ENCODE measurements around the gene CA12. TPM values are rescaled to one million over a fixed set of nuclear protein-coding genes. Genes with fewer than 3 reads are reported as not detected.

CA12 gene
- total and polyA plus RNA-seq, 2 donors (not counting 3 experiments of a cell fraction or from before 2014, with no cell fraction given), result 1.1 to 5.9 TPM

DNA sequence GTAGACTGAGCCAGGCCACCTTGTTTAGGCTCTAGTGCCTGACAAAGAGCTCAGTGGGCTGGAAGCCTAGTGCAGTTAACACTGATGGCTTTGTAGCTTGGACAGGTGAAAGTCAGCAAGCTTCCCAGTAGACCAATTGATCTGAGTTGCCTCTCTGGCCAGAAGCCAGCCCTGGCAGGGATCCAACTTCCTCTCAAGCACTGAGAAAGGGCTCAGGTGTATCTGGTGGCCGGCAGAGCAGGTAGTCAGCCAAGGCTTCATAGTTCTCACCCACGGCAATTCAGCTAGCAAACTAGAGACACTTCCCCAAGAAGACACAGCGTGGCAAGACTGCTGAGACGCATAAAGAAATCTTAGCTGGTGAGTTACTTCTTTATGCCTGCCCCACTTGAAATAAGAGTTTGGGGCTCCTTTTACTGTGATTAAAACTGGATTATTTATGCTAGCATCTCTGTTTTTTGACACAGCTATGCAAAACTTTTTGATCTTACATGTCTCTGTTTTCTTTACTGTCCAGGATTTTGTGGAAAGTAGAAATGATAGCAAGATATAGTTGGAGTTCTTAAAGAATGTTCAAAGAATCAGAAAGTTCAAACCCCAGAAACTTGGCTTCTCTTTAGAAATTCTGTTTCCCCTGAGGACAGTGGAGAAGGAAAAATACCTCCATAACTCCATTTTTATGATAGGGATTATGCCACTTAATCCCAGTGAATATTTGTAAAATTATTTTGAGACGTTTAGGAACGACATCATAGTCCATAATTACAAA is 8.4 kb upstream of the CA12 start:
- DNase-seq (ENCODE audit: low read depth, low spot score) (no peak), FAIRE-seq (no peak)
- no peak overlapping the region for H2AFZ ChIP-seq (ENCODE audit: low read depth, low read length)
- no peaks in the 10 kb centered on the region for H3K9me3 ChIP-seq (replicated peaks; ENCODE audit: control insufficient read depth, insufficient read depth, low read length)
- no peaks in the 10 kb centered on the region for H4K20me1 ChIP-seq (replicated peaks; ENCODE audit: control insufficient read depth, extremely low read depth, insufficient read depth, low read length)
- H3K79me2 ChIP-seq (ENCODE audit: control insufficient read depth, insufficient read depth, low read length), result no peaks in the 10 kb centered on the region
- BruUV-seq (replicated peaks), result no TSS peak
- intact Hi-C loops (cut with micrococcal nuclease), result no loop called here
- H3K4me2 ChIP-seq (ENCODE audit: insufficient read depth, low read length), result no peak overlapping the region
- dilution Hi-C loops (cut with MboI; ENCODE audit: extremely low pct_ligation_motif_present, low sequenced_read_pairs), result no loop called here
- CTCF ChIA-PET, result interaction anchor here (0.5 to 1.6 kb wide), 7 partner anchors 9 to 337 kb away, joined by 3 to 6 read pairs (median 3); no protein-coding TSS in a partner anchor
- POLR2A ChIA-PET, result no interaction called here
- no peak overlapping the region for H3K4me3 ChIP-seq (replicated peaks in 1 of 3; ENCODE audit: insufficient read depth in 1 of 3, low read depth in 1 of 3, low read length in 3 of 3)
- H3K4me1 ChIP-seq (ENCODE audit: control insufficient read depth, extremely low read depth, insufficient read depth, low read length), result no peaks in the 10 kb centered on the region
- no peaks in the 10 kb centered on the region for H3K36me3 ChIP-seq (ENCODE audit: control insufficient read depth in 2 of 2, extremely low read depth in 1 of 2, insufficient read depth in 2 of 2, low read length in 2 of 2)
- H3K27me3 ChIP-seq (ENCODE audit: control insufficient read depth in 2 of 2, insufficient read depth in 2 of 2, low read length in 2 of 2), result no peaks in the 10 kb centered on the region
- H3K27ac ChIP-seq (ENCODE audit: insufficient read depth, low read depth, low read length), result no peak overlapping the region
- TF ChIP-seq POLR2A (IDR thresholded peaks at IDR 0.05; ENCODE audit: low read depth, low read length), result no peak
- TF ChIP-seq EZH2 (IDR thresholded peaks at IDR 0.05; ENCODE audit: borderline replicate concordance, low read depth, low read length, severe bottlenecking), result no peak
- no peak for TF ChIP-seq MAX (IDR thresholded peaks at IDR 0.05; ENCODE audit: insufficient read depth, insufficient read length)
- no peak for TF ChIP-seq JUN (IDR thresholded peaks at IDR 0.05; ENCODE audit: borderline replicate concordance, insufficient read depth, insufficient read length, low read depth)
- no peak for TF ChIP-seq MYC (IDR thresholded peaks at IDR 0.05; ENCODE audit: low read depth, low read length)
- no peak for TF ChIP-seq CTCF (IDR thresholded peaks at IDR 0.05; ENCODE audit: extremely low read depth in 1 of 2, insufficient read depth in 1 of 2, low read depth in 1 of 2, low read length in 2 of 2)
- TF ChIP-seq FOS (IDR thresholded peaks at IDR 0.05; ENCODE audit: borderline replicate concordance, insufficient read depth, low read length), result no peak
- TF ChIP-seq POLR2AphosphoS5 (IDR thresholded peaks at IDR 0.05; ENCODE audit: insufficient read depth, low read depth, low read length), result no peak
- no peak for TF ChIP-seq GATA2 (IDR thresholded peaks at IDR 0.05; ENCODE audit: insufficient read depth, insufficient read length, low read depth, low read length)
- H3K9me1 ChIP-seq (replicated peaks; ENCODE audit: control insufficient read depth, extremely low read depth, insufficient read depth, low read length), result no peaks in the 10 kb centered on the region
- H3K9ac ChIP-seq (replicated peaks; ENCODE audit: extremely low read depth, insufficient read depth, low read length), result no peak overlapping the region

All from endothelial cell of umbilical vein (primary cell).